Breast epithelium (tissue), 4 donors: ENCODE results near the gene RTL5. TPM values are rescaled to one million over a fixed set of nuclear protein-coding genes. Genes with fewer than 3 reads are reported as not detected.

Experiments
- DNase-seq, 2 donors: peaks; one replicate each; pipeline ENCODE4 v3.0.0-alpha.2; 2019; ENCODE audit warnings: low spot score in 2 of 2
- H3K27ac ChIP-seq, 2 donors: fragments of 200-600 bp; sonication (generic) in 1 of 2; one replicate each; pipeline ENCODE4 v1.5.1; 2016 to 2019; ENCODE audit warnings: mild to moderate bottlenecking in 1 of 2
- H3K27me3 ChIP-seq, 2 donors: fragments of 200-600 bp; sonication (generic) in 1 of 2; one replicate each; pipeline versions ENCODE4 v1.5.1 to v1.6.0; 2017 to 2019; ENCODE audit warnings: control low read depth in 1 of 2, mild to moderate bottlenecking in 1 of 2
- H3K36me3 ChIP-seq: fragments of 200-600 bp; one replicate; pipeline ENCODE4 v1.5.1; 2019
- H3K4me1 ChIP-seq, 2 donors: fragments of 200-600 bp; sonication (generic); one replicate each; pipeline ENCODE4 v1.5.1; 2016 to 2019; ENCODE audit warnings: control low read depth in 1 of 2
- H3K4me3 ChIP-seq, 3 donors: fragments of 200-600 bp; sonication (generic); 1 replicate in 2 of 3; 2 replicates in 1 of 3; pipeline ENCODE4 v1.5.1; 2016 to 2019; ENCODE audit warnings: mild to moderate bottlenecking in 3 of 3, moderate library complexity in 2 of 3
- H3K9me3 ChIP-seq, 2 donors: fragments of 200-600 bp; sonication (generic) in 1 of 2; one replicate each; pipeline ENCODE4 v1.5.1; 2016 to 2019; ENCODE audit warnings: control low read depth in 1 of 2
- POLR2A ChIP-seq: fragments of 450-650 bp; IDR thresholded peaks from one replicate; pipeline ENCODE4 v1.6.1; 2016; ENCODE audit warnings: antibody characterized with exemption, mild to moderate bottlenecking, moderate library complexity
- POLR2AphosphoS5 ChIP-seq, 3 donors: sonication (generic); formaldehyde crosslinking; IDR thresholded peaks; one replicate each; pipeline ENCODE4 v1.6.1; 2017; ENCODE audit warnings: antibody characterized with exemption in 3 of 3
- intact Hi-C: fragments of 100-400 bp; cut with DNase I; formaldehyde crosslinking; loops from one replicate; pipeline ENCODE4 v1.15.1; 2023; ENCODE audit warnings: low total_unique reads
- total RNA-seq, 3 donors: library from RNA; depleted of rRNA; stranded (reverse); fragments of >200 nt; gene quantifications; one replicate each; pipeline ENCODE4 v1.1.0, GENCODE V29; 2016
- TF ChIP-seq, protein P1 (sequence below), 3 donors: fragments of 450-650 bp; IDR thresholded peaks; one replicate each; pipeline ENCODE4 v1.5.1; 2016 to 2017; ENCODE audit warnings: antibody characterized with exemption in 3 of 3, mild to moderate bottlenecking in 3 of 3, moderate library complexity in 3 of 3

The RTL5 gene
- total RNA-seq, 3 donors from 2014 or later, result 3.3 to 5.0 (median 5.0) TPM

DNA sequence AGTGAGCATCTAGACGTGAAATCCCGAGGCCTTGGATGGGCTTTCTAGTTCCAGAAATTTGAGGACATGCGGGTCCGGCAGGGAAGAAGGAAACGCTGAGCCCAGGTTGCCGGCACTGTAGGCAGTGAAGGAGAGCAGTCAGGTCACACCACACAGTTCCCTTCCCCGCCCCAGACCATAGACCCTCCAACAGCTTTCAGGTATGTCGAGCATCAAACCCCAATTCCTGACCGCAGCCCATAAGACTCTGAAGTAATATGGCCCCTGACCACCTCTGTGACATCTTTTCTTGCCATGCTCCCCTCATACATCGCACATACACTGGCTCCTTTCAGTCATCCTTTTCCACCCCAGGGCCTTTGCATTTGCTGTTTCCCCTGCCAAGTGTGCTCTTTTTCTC, 23.0 kb downstream of the RTL5 start:
- Histone ChIP-seq H3K9me3 (no peaks in the 10 kb centered on the region), H3K4me3 (no peak overlapping the region), H3K36me3 (no peaks in the 10 kb centered on the region), H3K4me1 (no peaks in the 10 kb centered on the region), H3K27ac (no peak overlapping the region), H3K27me3 (peaks cover 0 to 67% of the 10 kb centered on the region in 2 donors)
- intact Hi-C loops, result no loop called here
- no peak for DNase-seq
- TF ChIP-seq, protein P1, sequence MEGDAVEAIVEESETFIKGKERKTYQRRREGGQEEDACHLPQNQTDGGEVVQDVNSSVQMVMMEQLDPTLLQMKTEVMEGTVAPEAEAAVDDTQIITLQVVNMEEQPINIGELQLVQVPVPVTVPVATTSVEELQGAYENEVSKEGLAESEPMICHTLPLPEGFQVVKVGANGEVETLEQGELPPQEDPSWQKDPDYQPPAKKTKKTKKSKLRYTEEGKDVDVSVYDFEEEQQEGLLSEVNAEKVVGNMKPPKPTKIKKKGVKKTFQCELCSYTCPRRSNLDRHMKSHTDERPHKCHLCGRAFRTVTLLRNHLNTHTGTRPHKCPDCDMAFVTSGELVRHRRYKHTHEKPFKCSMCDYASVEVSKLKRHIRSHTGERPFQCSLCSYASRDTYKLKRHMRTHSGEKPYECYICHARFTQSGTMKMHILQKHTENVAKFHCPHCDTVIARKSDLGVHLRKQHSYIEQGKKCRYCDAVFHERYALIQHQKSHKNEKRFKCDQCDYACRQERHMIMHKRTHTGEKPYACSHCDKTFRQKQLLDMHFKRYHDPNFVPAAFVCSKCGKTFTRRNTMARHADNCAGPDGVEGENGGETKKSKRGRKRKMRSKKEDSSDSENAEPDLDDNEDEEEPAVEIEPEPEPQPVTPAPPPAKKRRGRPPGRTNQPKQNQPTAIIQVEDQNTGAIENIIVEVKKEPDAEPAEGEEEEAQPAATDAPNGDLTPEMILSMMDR (IDR thresholded peaks at IDR 0.05), result no peak
- TF ChIP-seq POLR2AphosphoS5 (IDR thresholded peaks at IDR 0.05), result no peak
- no peak for TF ChIP-seq POLR2A

DNA sequence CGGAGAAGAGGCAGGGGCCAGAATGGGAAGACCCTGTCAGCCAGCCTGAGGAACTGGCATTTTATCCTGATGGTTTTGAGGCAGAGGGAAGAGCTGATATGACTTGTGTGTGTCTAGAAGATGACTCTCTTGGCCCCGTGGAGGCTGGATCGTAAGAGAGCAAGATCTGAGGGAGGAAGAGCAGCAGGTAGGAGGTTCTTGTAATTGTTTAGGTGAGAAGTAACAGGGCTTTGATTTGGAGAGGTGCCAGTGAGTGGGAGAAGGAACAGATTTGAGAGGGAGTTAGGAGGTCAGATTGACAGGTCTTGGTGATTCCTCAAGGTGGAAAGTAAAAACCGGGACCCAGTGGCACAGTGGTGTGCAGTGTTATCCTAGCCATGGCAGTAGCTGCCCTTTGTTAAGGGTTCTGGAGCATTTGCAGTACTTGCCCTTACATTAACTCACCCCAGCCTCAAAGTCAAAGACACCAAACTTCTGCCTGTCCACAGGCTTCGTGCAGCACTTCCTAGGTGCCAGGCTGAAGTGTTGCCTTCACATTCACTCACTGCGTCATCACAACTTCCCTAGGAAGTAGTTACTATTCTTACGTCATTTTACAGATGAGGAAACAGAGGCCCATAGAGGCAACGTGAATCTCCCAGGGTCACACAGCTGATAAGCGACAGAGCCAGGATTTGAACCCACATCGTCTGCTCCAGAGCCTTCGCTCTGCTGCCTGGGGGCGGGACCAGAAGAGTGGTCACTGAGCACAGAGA, 23.7 kb downstream of the RTL5 start:
- intact Hi-C loops, result no loop called here
- TF ChIP-seq, protein P1 (IDR thresholded peaks at IDR 0.05), result no peak
- no peak for TF ChIP-seq POLR2A
- no peak for TF ChIP-seq POLR2AphosphoS5 (IDR thresholded peaks at IDR 0.05)
- H3K9me3 ChIP-seq, result no peaks in the 10 kb centered on the region
- no peak for DNase-seq
- H3K4me1 ChIP-seq, result no peaks in the 10 kb centered on the region
- no peak overlapping the region for H3K27ac ChIP-seq
- no peak overlapping the region for H3K4me3 ChIP-seq
- H3K36me3 ChIP-seq, result no peaks in the 10 kb centered on the region
- H3K27me3 ChIP-seq, result peaks cover 0 to 67% of the 10 kb centered on the region in 2 donors

DNA sequence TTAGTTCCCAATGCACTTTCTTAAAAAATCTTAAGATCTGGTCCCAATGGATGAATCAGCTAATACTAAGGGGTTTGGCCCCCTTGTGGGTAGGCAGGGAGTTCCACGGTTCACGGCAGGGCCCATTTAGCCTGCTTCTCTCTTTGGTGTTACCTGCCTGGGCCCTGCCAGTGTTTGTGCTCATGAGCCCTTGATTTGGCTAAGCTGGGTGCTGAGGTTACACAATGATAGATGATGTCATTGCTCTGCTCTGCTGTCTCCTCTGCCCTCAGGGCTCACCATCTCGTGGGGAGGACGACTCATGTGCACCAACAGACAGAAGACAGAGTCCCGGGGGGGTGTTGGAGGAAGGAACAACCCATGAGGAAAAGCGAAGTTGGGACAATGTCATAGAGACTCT, 24.4 kb downstream of the RTL5 start:
- peaks cover 0 to 71% of the 10 kb centered on the region in 2 donors for H3K27me3 ChIP-seq

DNA sequence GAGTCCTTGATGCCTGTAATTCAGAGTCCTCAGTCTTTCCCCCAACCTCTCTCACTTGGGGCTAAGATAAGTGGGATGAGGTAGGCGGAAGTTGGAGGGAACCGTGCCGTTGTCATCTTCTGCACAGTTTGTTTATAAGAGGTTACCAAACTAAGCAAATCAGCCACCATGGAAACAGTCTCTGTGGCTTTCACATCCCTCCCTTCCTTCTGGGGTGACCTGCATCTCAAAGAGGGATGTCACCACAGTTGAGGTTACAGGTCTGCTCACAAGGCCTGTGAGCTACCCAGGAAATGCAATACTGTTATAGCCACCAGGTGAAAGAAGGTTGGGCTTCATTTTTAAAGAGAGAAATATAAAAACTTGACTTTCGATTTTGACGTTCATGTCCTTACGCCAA, 26.3 kb downstream of the RTL5 start:
- intact Hi-C loops, result no loop called here

More for the DNA sequence above, 24.4 kb downstream of the RTL5 start:
- intact Hi-C loops, result no loop called here
- Histone ChIP-seq H3K9me3 (no peaks in the 10 kb centered on the region), H3K4me3 (no peak overlapping the region), H3K4me1 (no peaks in the 10 kb centered on the region), H3K36me3 (no peaks in the 10 kb centered on the region), H3K27ac (no peak overlapping the region)
- TF ChIP-seq, protein P1 (IDR thresholded peaks at IDR 0.05), result no peak
- TF ChIP-seq POLR2AphosphoS5 (IDR thresholded peaks at IDR 0.05) (no peak), POLR2A (no peak)
- peak in 1 of 2 donors; percentile 47 for DNase-seq

DNA sequence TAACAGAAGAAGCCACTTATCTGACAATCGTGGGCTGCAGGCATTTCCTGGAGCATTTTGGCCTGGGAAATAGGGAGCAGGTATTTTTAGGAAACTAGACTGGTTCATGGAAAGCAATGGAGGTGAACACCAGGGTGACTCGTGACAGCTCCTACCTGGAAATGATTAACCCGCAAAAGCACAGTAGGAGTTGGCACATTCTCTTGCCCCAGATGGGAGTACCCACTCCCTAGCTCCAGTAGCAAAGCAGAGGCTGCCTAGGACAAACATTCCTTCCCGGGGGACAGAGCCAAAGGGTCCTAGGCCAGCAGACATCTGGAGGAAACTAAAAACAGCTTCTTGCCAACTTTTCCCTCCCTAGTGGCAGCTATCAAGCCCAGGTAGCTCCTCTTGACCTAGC, 29.0 kb downstream of the RTL5 start:
- Histone ChIP-seq H3K27ac (no peak overlapping the region), H3K9me3 (no peaks in the 10 kb centered on the region), H3K4me3 (no peak overlapping the region), H3K27me3 (peaks cover 0 to 58% of the 10 kb centered on the region in 2 donors), H3K4me1 (no peaks in the 10 kb centered on the region), H3K36me3 (no peaks in the 10 kb centered on the region)
- intact Hi-C loops, result no loop called here
- no peak for TF ChIP-seq POLR2A
- TF ChIP-seq POLR2AphosphoS5 (IDR thresholded peaks at IDR 0.05), result no peak
- TF ChIP-seq, protein P1 (IDR thresholded peaks at IDR 0.05), result no peak
- no peak for DNase-seq

More for the DNA sequence above, 26.3 kb downstream of the RTL5 start:
- H3K27ac ChIP-seq, result no peak overlapping the region
- no peaks in the 10 kb centered on the region for H3K9me3 ChIP-seq
- peaks cover 0 to 70% of the 10 kb centered on the region in 2 donors for H3K27me3 ChIP-seq
- no peak overlapping the region for H3K4me3 ChIP-seq
- TF ChIP-seq POLR2AphosphoS5 (IDR thresholded peaks at IDR 0.05), result no peak
- TF ChIP-seq POLR2A, result no peak
- TF ChIP-seq, protein P1 (IDR thresholded peaks at IDR 0.05), result no peak
- DNase-seq, result no peak
- no peaks in the 10 kb centered on the region for H3K4me1 ChIP-seq
- no peaks in the 10 kb centered on the region for H3K36me3 ChIP-seq
